ENCODE measurements around the gene SIX1.
A peak's percentile ranks its signal among the peaks of the same experiment; 100 is the strongest.

Gene SIX1

GRCh38 chr14:60648934-60649874 lies at the start of gene SIX1:
TSS of gene SIX1 (minus strand) at chr14:60649477. CDS start at chr14:60649189, 288 bp downstream.
- peak; percentile 98 for DNase-seq

- DNase-seq, result no peak
Observed at GRCh38 chr14:60695327-60695726, 46.0 kb upstream of the SIX1 start.

DNA sequence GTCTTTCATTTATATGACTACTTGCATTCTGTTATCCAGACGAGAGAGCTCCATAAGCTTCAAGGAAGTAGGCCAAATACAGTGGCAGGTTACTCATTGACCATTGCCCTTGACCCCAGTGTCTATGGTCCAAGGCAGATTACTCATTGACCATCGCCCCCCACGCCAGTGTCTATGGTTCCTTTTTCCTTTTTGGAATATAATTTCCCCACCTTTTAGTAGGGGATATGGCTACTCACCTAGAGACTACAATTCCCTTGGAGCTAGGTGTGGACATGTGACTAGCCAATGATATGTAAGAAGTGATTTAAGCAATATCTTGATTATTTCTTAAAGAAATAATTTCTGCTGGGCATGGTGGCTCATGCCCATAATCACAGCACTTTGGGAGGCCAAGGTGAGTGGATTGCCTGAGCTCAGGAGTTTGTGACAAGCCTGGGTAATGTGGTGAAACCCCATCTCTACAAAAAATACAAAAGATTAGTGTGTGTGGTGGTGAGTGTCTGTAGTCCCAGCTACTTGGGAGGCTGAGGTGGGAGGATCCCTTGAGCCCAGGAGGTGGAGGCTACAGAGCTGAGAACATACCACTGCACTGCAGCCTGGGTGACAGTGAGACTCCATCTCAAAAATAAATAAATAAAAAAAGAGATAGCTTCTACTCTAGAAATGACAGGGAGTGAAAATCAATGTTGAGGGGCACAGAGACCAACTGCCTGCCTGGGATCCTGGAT lies 42.3 kb upstream of the SIX1 start:
- no peak for DNase-seq

GRCh38 chr14:60686865-60687264 lies 37.6 kb upstream of the SIX1 start:
- no peak for DNase-seq

DNA sequence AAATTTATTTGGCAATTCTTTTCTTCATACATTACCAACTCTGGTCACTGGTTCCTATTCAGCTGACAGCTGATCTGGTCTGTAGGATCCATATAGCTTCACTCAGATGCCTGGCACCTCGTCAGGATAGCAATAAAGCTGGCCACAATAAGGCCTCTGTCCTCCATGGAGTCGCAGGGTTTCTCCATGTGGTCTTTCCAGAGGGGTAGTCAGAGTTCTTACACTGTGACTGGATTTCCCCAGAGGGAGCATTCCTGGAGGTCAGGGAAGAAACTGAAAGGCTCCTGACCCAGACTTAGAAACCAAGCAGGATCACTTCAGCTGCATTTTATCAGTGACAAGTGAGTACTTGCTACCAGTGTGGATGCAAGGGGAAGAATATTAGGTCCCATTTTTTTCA lies 34.9 kb upstream of the SIX1 start:
- DNase-seq, result no peak

DNA sequence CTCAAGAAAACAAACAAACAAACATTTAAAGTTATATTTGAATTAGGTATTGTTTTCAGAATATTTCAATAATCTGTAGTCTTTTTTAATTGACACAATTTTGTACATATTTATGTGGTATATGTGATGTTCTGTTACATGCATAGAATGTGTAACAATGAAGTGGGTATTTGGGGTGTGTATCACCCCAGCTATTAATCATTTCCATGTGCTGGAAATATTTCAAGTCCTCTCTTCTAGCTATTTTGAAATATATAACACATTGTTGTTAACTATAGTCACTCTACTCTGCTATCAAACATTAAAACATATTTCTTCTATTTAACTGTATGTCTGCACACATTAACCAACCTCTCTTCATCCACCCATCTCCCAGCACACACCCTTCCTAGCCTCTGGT lies 32.0 kb upstream of the SIX1 start:
- no peak for DNase-seq

DNA sequence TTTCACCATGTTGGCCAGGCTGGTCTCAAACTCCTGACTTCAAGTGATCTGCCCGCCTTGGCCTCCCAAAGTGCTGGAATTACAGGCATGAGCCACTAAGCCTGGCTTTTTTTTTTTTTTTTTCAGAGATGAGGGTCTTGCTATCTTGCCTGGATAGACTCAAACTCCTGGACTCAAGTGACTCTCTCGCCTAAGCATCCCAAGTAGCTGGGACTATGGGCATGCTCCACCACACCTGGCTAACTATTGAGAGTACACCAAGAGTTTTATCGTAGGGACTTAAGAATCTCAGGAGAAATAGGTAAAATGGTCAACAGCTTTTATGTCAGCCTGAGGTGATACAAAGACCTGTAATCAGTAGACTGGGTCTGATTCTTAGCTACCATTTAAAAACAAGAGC lies 31.2 kb upstream of the SIX1 start:
- DNase-seq, result no peak

- no peak for DNase-seq
Observed at GRCh38 chr14:60679566-60680258, 30.4 kb upstream of the SIX1 start.

DNA sequence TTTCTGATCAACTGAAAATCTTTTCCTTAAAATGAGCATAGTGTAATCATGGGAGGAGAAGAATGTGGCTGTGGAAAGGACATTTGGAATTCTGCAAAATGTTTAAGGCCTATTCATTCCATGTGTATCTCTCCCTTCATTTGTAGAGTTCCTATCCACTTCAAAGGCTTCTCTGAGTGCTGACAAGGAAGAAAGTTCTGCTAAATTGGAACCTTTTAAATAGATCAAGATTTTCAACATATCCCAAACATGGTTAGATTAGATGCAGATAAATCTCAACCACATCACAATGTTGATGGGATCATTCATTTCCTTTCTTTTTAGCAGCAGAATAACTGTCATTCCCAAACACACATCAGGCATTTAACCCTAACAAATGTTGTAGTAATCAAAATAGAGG lies 28.4 kb upstream of the SIX1 start:
- no peak for DNase-seq

- no peak for DNase-seq
Observed at GRCh38 chr14:60670989-60671388, 21.7 kb upstream of the SIX1 start.

DNA sequence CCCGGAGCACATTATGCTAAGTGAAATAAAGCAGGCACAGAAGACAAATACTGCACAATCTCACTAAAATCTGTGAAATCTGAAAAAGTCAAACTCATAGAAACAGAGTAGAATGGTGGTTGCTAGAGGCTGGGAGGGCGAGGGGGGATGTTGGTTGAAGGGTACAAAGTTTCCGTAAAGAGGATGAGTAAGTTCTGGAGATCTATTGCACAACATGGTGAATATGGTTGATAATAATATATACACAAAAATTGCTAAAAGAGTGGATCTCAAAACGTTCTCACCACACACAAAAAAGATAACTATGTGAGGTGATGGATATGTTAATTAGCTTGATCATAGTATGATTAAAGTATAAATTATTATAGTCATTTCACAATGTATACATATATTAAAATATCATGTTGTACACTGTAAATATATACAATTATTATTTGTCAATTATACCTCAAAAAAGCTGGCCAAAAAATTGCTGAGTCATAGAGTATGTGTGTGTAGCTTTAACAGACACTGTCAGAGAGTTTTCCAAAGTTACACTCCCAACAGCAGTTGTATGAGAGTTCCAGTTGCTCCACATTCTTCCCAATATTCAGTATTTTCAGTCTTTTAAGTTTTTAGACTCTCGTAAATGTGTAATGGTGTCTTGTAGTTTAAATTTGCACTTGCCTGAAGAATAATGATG lies 19.3 kb upstream of the SIX1 start:
- DNase-seq, result no peak

GRCh38 chr14:60665177-60665550 lies 15.9 kb upstream of the SIX1 start:
- no peak for DNase-seq

DNA sequence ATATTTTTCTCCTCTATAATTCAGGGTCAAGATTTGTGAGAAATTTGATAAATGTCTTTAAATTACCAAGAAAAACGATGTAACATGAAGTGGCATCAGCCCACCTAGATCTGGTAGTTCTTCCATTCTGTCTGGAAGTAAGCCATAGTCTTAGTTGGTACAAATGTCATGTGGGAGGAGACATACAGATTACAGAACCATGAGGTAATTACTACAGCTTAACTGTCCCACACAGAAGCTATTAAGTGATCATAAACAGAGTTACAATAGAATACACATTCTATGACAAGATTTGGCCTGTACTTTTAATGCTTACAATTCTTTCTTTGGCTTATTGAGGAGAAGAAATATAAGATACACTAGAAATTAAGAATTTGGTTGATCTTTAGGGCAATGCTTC lies 13.7 kb upstream of the SIX1 start:
- no peak for DNase-seq

- no peak for DNase-seq
Observed at GRCh38 chr14:60661721-60662120, 12.4 kb upstream of the SIX1 start.

- no peak for DNase-seq
Observed at GRCh38 chr14:60658909-60659585, 9.8 kb upstream of the SIX1 start.

GRCh38 chr14:60658211-60658690 lies 9.0 kb upstream of the SIX1 start:
- DNase-seq, result no peak

GRCh38 chr14:60657456-60658210 lies 8.4 kb upstream of the SIX1 start:
- DNase-seq, result no peak

DNA sequence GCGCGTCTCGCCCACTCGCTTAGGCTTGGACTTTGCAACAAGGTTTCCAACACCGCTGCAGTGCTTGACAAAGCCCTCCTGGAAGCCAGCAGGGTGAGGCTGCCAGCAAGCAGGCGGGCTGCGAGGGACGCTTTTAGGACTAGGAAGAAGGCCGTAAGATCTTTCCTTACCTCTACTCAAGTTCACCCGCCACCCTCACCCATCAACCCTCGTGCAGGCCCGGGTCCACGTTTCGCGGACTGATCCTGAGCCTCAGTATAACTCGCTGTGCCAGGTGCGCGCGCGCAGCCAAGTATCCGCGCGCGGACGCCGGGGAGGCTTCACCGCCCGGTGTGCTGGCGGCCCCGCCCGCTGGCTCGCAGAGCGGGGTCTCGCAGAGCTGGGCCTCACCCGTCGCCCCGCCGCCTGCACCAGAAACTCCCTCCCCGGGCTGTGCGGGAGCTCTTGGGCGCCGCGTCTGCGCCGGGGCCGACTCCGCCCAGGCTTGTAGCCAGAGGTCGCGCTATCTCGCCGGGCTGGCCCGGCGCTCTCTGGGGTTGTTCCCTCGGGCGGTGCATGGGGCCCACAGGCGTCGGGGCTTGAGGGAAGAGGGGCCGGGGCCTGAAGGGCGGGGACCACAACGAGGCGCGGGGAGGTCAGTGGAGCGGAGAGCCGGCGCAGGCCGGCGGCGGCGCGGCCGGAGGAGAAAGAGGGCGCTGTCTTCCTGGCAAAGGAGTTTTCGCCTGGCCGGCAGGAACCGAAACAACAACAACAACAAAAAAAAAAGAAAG lies 7.6 kb upstream of the SIX1 start:
- DNase-seq, result peak; percentile 89

GRCh38 chr14:60655898-60656685 lies 6.8 kb upstream of the SIX1 start:
- peak; percentile 94 for DNase-seq

All from NCI-H2107 (cell line).